MM.1S (cell line): Measurements from ENCODE around the gene BCAS3.

Source experiments
- DNase-seq: peaks from one replicate; pipeline ENCODE4 v3.0.0-alpha.2; 2015
- H2AFZ ChIP-seq: fragments of 300-600 bp; sonication (generic); 2 replicates; pipeline ENCODE4 v1.6.0; 2016; ENCODE audit warnings: antibody characterized with exemption, low read length
- H3F3A ChIP-seq: fragments of 300-600 bp; sonication (generic); 2 replicates; pipeline ENCODE4 v1.6.1; 2016; ENCODE audit warnings: mild to moderate bottlenecking, antibody characterized with exemption, low read length, moderate library complexity, mixed read lengths; ENCODE audit not compliant: insufficient read depth
- H3K27ac ChIP-seq: fragments of 300-600 bp; sonication (generic); 2 replicates; pipeline ENCODE4 v1.5.1; 2016; ENCODE audit warnings: mild to moderate bottlenecking, low read length
- H3K27me3 ChIP-seq: fragments of 300-600 bp; sonication (generic); replicated peaks from 2 replicates; pipeline ENCODE4 v1.6.0; 2016; ENCODE audit warnings: low read length; ENCODE audit not compliant: insufficient read depth
- H3K36me3 ChIP-seq: fragments of 300-600 bp; sonication (generic); replicated peaks from 2 replicates; pipeline ENCODE4 v1.6.1; 2016; ENCODE audit warnings: mild to moderate bottlenecking, low read length, mixed read lengths; ENCODE audit not compliant: insufficient read depth
- H3K4me1 ChIP-seq: fragments of 300-600 bp; sonication (generic); 2 replicates; pipeline ENCODE4 v1.6.1; 2016; ENCODE audit warnings: low read length, mixed read lengths
- H3K4me2 ChIP-seq: fragments of 300-600 bp; sonication (generic); 2 replicates; pipeline ENCODE4 v1.6.0; 2016; ENCODE audit warnings: low read depth, low read length
- H3K4me3 ChIP-seq: fragments of 300-600 bp; sonication (generic); 2 replicates; pipeline ENCODE4 v1.5.1; 2016; ENCODE audit warnings: low read length, mixed read lengths
- H3K79me2 ChIP-seq: fragments of 300-600 bp; sonication (generic); 2 replicates; pipeline ENCODE4 v1.6.1; 2016; ENCODE audit warnings: mixed run types, low read length, mixed read lengths
- H3K9ac ChIP-seq: fragments of 300-600 bp; sonication (generic); 2 replicates; pipeline ENCODE4 v1.6.1; 2016; ENCODE audit warnings: low read length, mixed read lengths
- H3K9me2 ChIP-seq: fragments of 300-600 bp; sonication (generic); replicated peaks from 2 replicates; pipeline ENCODE4 v1.6.1; 2016; ENCODE audit warnings: mild to moderate bottlenecking, low read length, mixed read lengths; ENCODE audit not compliant: insufficient read depth
- H3K9me3 ChIP-seq: fragments of 300-600 bp; sonication (generic); replicated peaks from 2 replicates; pipeline ENCODE4 v1.6.1; 2016; ENCODE audit warnings: mild to moderate bottlenecking, low read length, mixed read lengths; ENCODE audit not compliant: insufficient read depth
- H4K20me1 ChIP-seq: fragments of 300-600 bp; sonication (generic); 2 replicates; pipeline ENCODE4 v1.6.1; 2016; ENCODE audit warnings: mild to moderate bottlenecking, low read length, moderate library complexity, mixed read lengths; ENCODE audit not compliant: insufficient read depth
- EZH2 ChIP-seq: fragments of 300-600 bp; sonication (generic); optimal IDR thresholded peaks from 2 replicates; pipeline ENCODE3; 2017; ENCODE audit warnings: low read depth, mild to moderate bottlenecking, antibody characterized with exemption, low read length, mixed read lengths
- EZH2phosphoT487 ChIP-seq: fragments of 300-600 bp; sonication (generic); IDR thresholded peaks from 2 replicates; pipeline ENCODE4 v1.6.1; 2018; ENCODE audit warnings: antibody characterized with exemption, low read length
- TF ChIP-seq, protein P1 (sequence below): fragments of 300-600 bp; sonication (generic); IDR thresholded peaks from 2 replicates; pipeline ENCODE4 v1.5.1; 2016; ENCODE audit warnings: antibody characterized with exemption, low read length, mixed read lengths

BCAS3 gene

DNA sequence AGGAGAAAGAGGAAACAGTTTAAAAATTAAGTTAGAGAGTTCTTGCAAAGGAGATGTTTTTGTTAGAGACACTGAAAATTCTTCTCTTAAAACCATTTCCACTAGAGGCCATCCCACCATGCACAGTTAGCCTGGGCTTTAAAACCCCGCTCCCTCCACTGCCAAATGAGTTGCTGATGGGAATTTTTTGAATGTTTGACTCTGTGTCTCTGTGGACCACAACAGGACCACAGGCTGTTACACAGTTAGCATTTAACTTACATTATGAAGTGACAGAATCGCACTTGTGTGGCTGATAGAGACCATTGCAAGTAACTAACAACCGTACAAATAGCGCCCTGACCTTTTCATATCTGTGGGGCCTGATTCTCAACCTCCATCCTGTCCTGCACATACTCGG lies 647.3 kb downstream of the BCAS3 start:
- no peak overlapping the region for H2AFZ ChIP-seq
- H3F3A ChIP-seq, result no peaks in the 10 kb centered on the region; the same call in 1 of the 2 replicates
- DNase-seq, result no peak
- no peaks in the 10 kb centered on the region for H3K9me3 ChIP-seq
- no peak overlapping the region for H3K27ac ChIP-seq
- TF ChIP-seq EZH2 (no peak), EZH2phosphoT487 (no peak)
- TF ChIP-seq, protein P1, sequence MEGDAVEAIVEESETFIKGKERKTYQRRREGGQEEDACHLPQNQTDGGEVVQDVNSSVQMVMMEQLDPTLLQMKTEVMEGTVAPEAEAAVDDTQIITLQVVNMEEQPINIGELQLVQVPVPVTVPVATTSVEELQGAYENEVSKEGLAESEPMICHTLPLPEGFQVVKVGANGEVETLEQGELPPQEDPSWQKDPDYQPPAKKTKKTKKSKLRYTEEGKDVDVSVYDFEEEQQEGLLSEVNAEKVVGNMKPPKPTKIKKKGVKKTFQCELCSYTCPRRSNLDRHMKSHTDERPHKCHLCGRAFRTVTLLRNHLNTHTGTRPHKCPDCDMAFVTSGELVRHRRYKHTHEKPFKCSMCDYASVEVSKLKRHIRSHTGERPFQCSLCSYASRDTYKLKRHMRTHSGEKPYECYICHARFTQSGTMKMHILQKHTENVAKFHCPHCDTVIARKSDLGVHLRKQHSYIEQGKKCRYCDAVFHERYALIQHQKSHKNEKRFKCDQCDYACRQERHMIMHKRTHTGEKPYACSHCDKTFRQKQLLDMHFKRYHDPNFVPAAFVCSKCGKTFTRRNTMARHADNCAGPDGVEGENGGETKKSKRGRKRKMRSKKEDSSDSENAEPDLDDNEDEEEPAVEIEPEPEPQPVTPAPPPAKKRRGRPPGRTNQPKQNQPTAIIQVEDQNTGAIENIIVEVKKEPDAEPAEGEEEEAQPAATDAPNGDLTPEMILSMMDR, result no peak
- peaks cover 10% of the 10 kb centered on the region for H3K4me1 ChIP-seq
- H4K20me1 ChIP-seq, result no peaks in the 10 kb centered on the region
- no peaks in the 10 kb centered on the region for H3K9me2 ChIP-seq
- no peak overlapping the region for H3K9ac ChIP-seq
- no peak overlapping the region for H3K4me3 ChIP-seq
- no peak overlapping the region for H3K4me2 ChIP-seq
- no peaks in the 10 kb centered on the region for H3K36me3 ChIP-seq
- H3K79me2 ChIP-seq, result no peaks in the 10 kb centered on the region
- no peaks in the 10 kb centered on the region for H3K27me3 ChIP-seq

DNA sequence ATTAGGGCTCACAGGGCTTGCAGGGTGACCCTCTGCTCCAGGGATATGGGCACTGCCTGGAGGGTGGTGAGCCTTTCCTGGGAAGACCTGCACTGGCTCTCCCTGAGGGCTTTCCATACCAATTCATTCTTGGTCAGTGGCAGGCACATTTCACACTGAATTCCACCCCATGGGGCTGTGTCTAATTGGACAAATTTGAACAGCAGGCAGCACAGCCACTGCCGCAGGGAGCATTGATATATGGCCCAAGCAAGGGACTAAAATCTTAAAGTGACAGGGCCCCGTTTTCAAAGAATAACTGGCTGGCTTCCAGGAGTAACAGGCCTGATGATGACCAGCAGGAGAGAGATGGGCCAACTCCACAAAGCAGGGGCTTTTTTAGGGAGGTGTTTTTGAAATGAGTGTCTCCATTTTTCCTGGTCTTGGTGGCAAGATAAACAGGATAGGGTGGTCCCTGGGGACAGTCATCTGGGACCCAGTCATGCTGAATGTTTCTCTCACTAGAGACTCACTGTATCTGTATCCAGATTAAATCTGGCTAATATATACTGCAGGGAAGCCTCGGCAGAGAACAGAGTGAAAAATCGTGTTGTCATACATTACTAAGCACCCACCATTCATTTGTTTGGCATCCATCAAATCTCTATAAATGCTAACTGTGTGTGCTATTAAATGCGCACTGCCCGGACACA lies 647.9 kb downstream of the BCAS3 start:
- H3K4me3 ChIP-seq, result no peak overlapping the region
- H3K27ac ChIP-seq, result no peak overlapping the region
- DNase-seq, result no peak

DNA sequence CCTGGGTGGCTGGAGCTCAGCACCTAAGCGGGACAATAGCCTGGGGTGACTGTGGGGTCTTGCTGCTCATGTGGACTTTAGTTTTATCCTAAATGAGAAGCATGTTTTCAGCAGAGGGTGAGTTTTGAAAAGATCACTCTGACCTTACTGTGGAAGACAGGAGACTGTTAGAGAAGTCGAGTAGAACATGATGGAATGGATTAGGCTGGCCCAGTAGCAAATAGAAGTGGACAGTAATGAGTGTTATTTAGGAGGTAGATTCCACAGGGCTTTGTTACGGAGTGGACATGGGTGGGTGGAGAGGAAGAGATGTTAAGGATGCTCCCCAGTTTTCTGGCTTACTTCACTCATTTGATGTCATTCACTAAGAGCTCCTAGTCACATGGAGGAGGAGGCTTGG lies 648.7 kb downstream of the BCAS3 start:
- Histone ChIP-seq H3K4me1 (no peaks in the 10 kb centered on the region), H3K36me3 (no peaks in the 10 kb centered on the region), H3K9me3 (no peaks in the 10 kb centered on the region), H3K9me2 (no peaks in the 10 kb centered on the region), H3K9ac (no peak overlapping the region), H3K27ac (no peak overlapping the region), H4K20me1 (no peaks in the 10 kb centered on the region), H3K79me2 (no peaks in the 10 kb centered on the region), H3K27me3 (no peaks in the 10 kb centered on the region), H3F3A (no peaks in the 10 kb centered on the region), H2AFZ (no peak overlapping the region), H3K4me2 (no peak overlapping the region), H3K4me3 (no peak overlapping the region)
- TF ChIP-seq EZH2phosphoT487 (no peak), EZH2 (no peak)
- TF ChIP-seq, protein P1, result no peak
- DNase-seq, result no peak

More for the DNA sequence above, 647.9 kb downstream of the BCAS3 start:
- Histone ChIP-seq H3K9me3 (no peaks in the 10 kb centered on the region), H3K9ac (no peak overlapping the region), H3K27me3 (no peaks in the 10 kb centered on the region), H3K9me2 (no peaks in the 10 kb centered on the region), H3F3A (no peaks in the 10 kb centered on the region), H3K79me2 (no peaks in the 10 kb centered on the region), H3K36me3 (no peaks in the 10 kb centered on the region), H4K20me1 (no peaks in the 10 kb centered on the region), H3K4me1 (peaks cover 7% of the 10 kb centered on the region; the same call in 1 of the 2 replicates), H3K4me2 (no peak overlapping the region), H2AFZ (no peak overlapping the region)
- TF ChIP-seq EZH2 (no peak), EZH2phosphoT487 (no peak)
- TF ChIP-seq, protein P1, result no peak
